ENCODE measurements around the gene CNTNAP2. TPM values are rescaled to one million over a fixed set of nuclear protein-coding genes. Genes with fewer than 3 reads are reported as not detected.

CNTNAP2 gene
- total RNA-seq, 1 experiment from 2014 or later = 64.5 TPM

- Histone ChIP-seq H3K56ac (ENCODE audit: insufficient read length, low read depth, low read length) (no peak overlapping the region), H3K18ac (ENCODE audit: insufficient read length, low read depth, low read length) (no peak overlapping the region), H3K23me2 (ENCODE audit: insufficient read length, low read depth, low read length, poor library complexity, severe bottlenecking) (no peaks in the 10 kb centered on the region), H3K79me1 (ENCODE audit: insufficient read depth, low read depth, low read length, poor library complexity, severe bottlenecking) (no peaks in the 10 kb centered on the region), H3K23ac (ENCODE audit: insufficient read length, low read depth, low read length) (no peak overlapping the region), H2BK120ac (ENCODE audit: low read depth, low read length, poor library complexity, severe bottlenecking) (no peak overlapping the region), H3K9ac (ENCODE audit: extremely low read depth, insufficient read length, low read length) (no peak overlapping the region), H3K27me3 (ENCODE audit: insufficient read depth, low read length) (no peaks in the 10 kb centered on the region), H2AK5ac (ENCODE audit: insufficient read length, low read length) (no peak overlapping the region), H4K20me1 (ENCODE audit: control insufficient read depth, insufficient read depth, insufficient read length) (no peaks in the 10 kb centered on the region), H2BK20ac (ENCODE audit: low read depth, low read length, poor library complexity, severe bottlenecking) (no peak overlapping the region), H2AFZ (ENCODE audit: low read length) (no peak overlapping the region), H2BK5ac (ENCODE audit: insufficient read length, low read length) (no peak overlapping the region), H3T11ph (ENCODE audit: low read length) (no peak overlapping the region), H3K4me2 (ENCODE audit: insufficient read depth, insufficient read length, low read length) (no peak overlapping the region), H2BK12ac (ENCODE audit: insufficient read length, low read depth, low read length) (no peak overlapping the region), H4K8ac (replicated peaks; ENCODE audit: insufficient read length, low read depth, low read length) (no peak overlapping the region), H3K14ac (ENCODE audit: insufficient read depth, low read length) (no peak overlapping the region), H3K27ac (ENCODE audit: insufficient read length, low read depth, low read length) (no peak overlapping the region), H3K79me2 (ENCODE audit: insufficient read depth, low read length) (no peaks in the 10 kb centered on the region), H2BK15ac (ENCODE audit: low read depth, low read length) (no peak overlapping the region), H4K91ac (ENCODE audit: insufficient read length, low read depth, low read length) (no peak overlapping the region), H3K9me3 (ENCODE audit: control insufficient read depth, low read depth, low read length) (no peaks in the 10 kb centered on the region), H3K4ac (ENCODE audit: low read depth, low read length) (no peak overlapping the region), H3K4me1 (ENCODE audit: insufficient read depth, low read length) (no peaks in the 10 kb centered on the region), H4K5ac (ENCODE audit: insufficient read length, low read depth, low read length) (no peak overlapping the region)
- no CpG with 5 or more reads among the region's 1 CpG for WGBS (ENCODE audit: extremely low coverage, insufficient read length, low lambda C conversion rate)
- Mint-ChIP-seq H3K27ac (no peak overlapping the region), H3K4me1 (peaks cover 0 to 3% of the 10 kb centered on the region in 2 experiments; a peak in 2 of 4 replicates), H3K9me3 (peaks cover 3 to 4% of the 10 kb centered on the region in 2 experiments; a peak in 3 of 5 replicates), H3K27me3 (ENCODE audit: low read depth) (no peaks in the 10 kb centered on the region; the same call in 1 of the 2 replicates), H3K36me3 (ENCODE audit: insufficient read depth in 1 of 3, low read depth in 3 of 3) (no peaks in the 10 kb centered on the region; a peak in 2 of 7 replicates), H3K4me3 (no peak overlapping the region)
- DNase-seq = no peak
- TF ChIP-seq, protein P1, sequence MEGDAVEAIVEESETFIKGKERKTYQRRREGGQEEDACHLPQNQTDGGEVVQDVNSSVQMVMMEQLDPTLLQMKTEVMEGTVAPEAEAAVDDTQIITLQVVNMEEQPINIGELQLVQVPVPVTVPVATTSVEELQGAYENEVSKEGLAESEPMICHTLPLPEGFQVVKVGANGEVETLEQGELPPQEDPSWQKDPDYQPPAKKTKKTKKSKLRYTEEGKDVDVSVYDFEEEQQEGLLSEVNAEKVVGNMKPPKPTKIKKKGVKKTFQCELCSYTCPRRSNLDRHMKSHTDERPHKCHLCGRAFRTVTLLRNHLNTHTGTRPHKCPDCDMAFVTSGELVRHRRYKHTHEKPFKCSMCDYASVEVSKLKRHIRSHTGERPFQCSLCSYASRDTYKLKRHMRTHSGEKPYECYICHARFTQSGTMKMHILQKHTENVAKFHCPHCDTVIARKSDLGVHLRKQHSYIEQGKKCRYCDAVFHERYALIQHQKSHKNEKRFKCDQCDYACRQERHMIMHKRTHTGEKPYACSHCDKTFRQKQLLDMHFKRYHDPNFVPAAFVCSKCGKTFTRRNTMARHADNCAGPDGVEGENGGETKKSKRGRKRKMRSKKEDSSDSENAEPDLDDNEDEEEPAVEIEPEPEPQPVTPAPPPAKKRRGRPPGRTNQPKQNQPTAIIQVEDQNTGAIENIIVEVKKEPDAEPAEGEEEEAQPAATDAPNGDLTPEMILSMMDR (conservative IDR thresholded peaks at IDR 0.05) = no peak
Observed at GRCh38 chr7:147861058-147861716, 1744.6 kb downstream of the CNTNAP2 start.
